K562 (cell line): ENCODE measurements around the gene PHTF1. TPM values are rescaled to one million over a fixed set of nuclear protein-coding genes. Genes with fewer than 3 reads are reported as not detected.

ENCODE experiments used
- BRD9 ChIP-seq: fragments of 450-650 bp; IDR thresholded peaks from 2 replicates; pipeline ENCODE4 v1.6.1; 2018; ENCODE audit warnings: low read depth; ENCODE audit not compliant: partially characterized antibody
- CBFA2T2 ChIP-seq: fragments of 450-650 bp; conservative IDR thresholded peaks from 2 replicates; pipeline ENCODE4 v1.6.1; 2017; ENCODE audit warnings: mild to moderate bottlenecking
- CCAR2 ChIP-seq: fragments of 200-400 bp; formaldehyde crosslinking; IDR thresholded peaks from 2 replicates; pipeline ENCODE4 v1.6.1; 2017; ENCODE audit warnings: mild to moderate bottlenecking, low read depth, low read length
- CEBPG ChIP-seq, 3 experiments: fragments of 200-800 bp in 1 of 3; sonication (Bioruptor generic) in 1 of 3; sonication (generic) in 1 of 3; formaldehyde crosslinking in 1 of 3; IDR thresholded peaks in 2 of 3; conservative IDR thresholded peaks in 1 of 3; 2 replicates each; pipeline versions ENCODE4 v1.6.1 to v1.8.0; 2016 to 2022; ENCODE audit warnings: missing compliant biosample characterization in 2 of 3, missing genetic modification characterization in 2 of 3, mild to moderate bottlenecking in 1 of 3, missing genetic modification reagents in 1 of 3
- CHD2 ChIP-seq: IDR thresholded peaks from 2 replicates; pipeline ENCODE4 v1.6.1; 2011; ENCODE audit warnings: low read depth, low read length
- E2F3 ChIP-seq: fragments of 250-450 bp; sonication (Bioruptor Pico); IDR thresholded peaks from 2 replicates; pipeline ENCODE4 v1.4.0; 2020; ENCODE audit warnings: mild to moderate bottlenecking
- HCFC1 ChIP-seq: IDR thresholded peaks from 2 replicates; pipeline ENCODE4 v1.6.1; 2012; ENCODE audit warnings: low read depth, low read length, improper control_type of control experiment
- HINFP ChIP-seq: fragments of 450-650 bp; conservative IDR thresholded peaks from 2 replicates; pipeline ENCODE4 v1.6.1; 2016; ENCODE audit warnings: missing genetic modification characterization, low read depth, mild to moderate bottlenecking, control low read depth, missing compliant biosample characterization
- HMG20A ChIP-seq: fragments of 450-650 bp; formaldehyde crosslinking; conservative IDR thresholded peaks from 2 replicates; pipeline ENCODE4 v1.4.0; 2020; ENCODE audit warnings: mild to moderate bottlenecking, mixed read lengths
- KDM1A ChIP-seq, 2 experiments: fragments of 450-650 bp; IDR thresholded peaks; 2 replicates each; pipeline ENCODE4 v1.6.1; 2016; ENCODE audit warnings: mild to moderate bottlenecking in 2 of 2
- NCOA4 ChIP-seq: fragments of 450-650 bp; IDR thresholded peaks from 2 replicates; pipeline ENCODE4 v1.6.1; 2018; ENCODE audit warnings: mild to moderate bottlenecking; ENCODE audit not compliant: partially characterized antibody
- NFRKB ChIP-seq: fragments of 450-650 bp; IDR thresholded peaks from 2 replicates; pipeline ENCODE4 v1.6.1; 2016; ENCODE audit warnings: low read depth
- RBM25 ChIP-seq: fragments of 200-400 bp; formaldehyde crosslinking; IDR thresholded peaks from 2 replicates; pipeline ENCODE4 v1.6.1; 2018; ENCODE audit warnings: low read length, low read depth, moderate library complexity; ENCODE audit not compliant: severe bottlenecking
- RNF219 ChIP-seq: fragments of 250-450 bp; sonication (Bioruptor Pico); IDR thresholded peaks from 2 replicates; pipeline ENCODE4 v1.5.0; 2022; ENCODE audit warnings: mild to moderate bottlenecking
- TBP ChIP-seq: optimal IDR thresholded peaks from 2 replicates; pipeline ENCODE3; 2011; ENCODE audit warnings: low read depth, low read length, improper control_type of control experiment
- ZNF217 ChIP-seq: sonication (generic); formaldehyde crosslinking; IDR thresholded peaks from 2 replicates; pipeline ENCODE4 v1.8.0; 2022; ENCODE audit warnings: mild to moderate bottlenecking, missing genetic modification reagents
- ZNF444 ChIP-seq: fragments of 250-450 bp; sonication (Bioruptor Pico); IDR thresholded peaks from 2 replicates; pipeline ENCODE4 v1.4.0; 2020; ENCODE audit warnings: mild to moderate bottlenecking, moderate library complexity
- polyA plus RNA-seq, 8 experiments: library from polyadenylated mRNA; depleted of rRNA in 4 of 8; stranded (reverse) in 5 of 8; unstranded in 3 of 8; fragments of >200 nt; fragmentation: Nextera tagmentation in 2 of 8; fragmentation: Illumina TruSeq in 1 of 8; extraction: Ambion mirVana in 2 of 8; extraction: Trizol in 1 of 8; gene quantifications; 2 replicates each; pipeline versions ENCODE4 v1.2.1 to v1.2.3, GENCODE V29; 2011 to 2014; ENCODE audit warnings: inconsistent platforms in 1 of 8, missing spikeins in 1 of 8
- total RNA-seq, 7 experiments: library from RNA; depleted of rRNA in 6 of 7; stranded (reverse); fragments of >200 nt in 6 of 7; fragmentation: Illumina TruSeq in 2 of 7; extraction: Trizol in 2 of 7; gene quantifications; 2 replicates each; pipeline versions ENCODE4 v1.2.1 to v1.2.3, GENCODE V29; 2011 to 2021; ENCODE audit warnings: low replicate concordance in 1 of 7
- TF ChIP-seq, protein P1 (sequence below): fragments of 450-650 bp; IDR thresholded peaks from 2 replicates; pipeline ENCODE4 v1.6.1; 2016; ENCODE audit warnings: low read depth, mild to moderate bottlenecking, moderate library complexity
- TF ChIP-seq, protein P2 (sequence below): fragments of 450-650 bp; IDR thresholded peaks from 2 replicates; pipeline ENCODE4 v1.6.1; 2018; ENCODE audit not compliant: partially characterized antibody

The PHTF1 gene
- total and polyA plus RNA-seq, 9 of the 15 experiments (the other 6 are each of a cell fraction or from before 2014, with no cell fraction given) = 8.4 to 36.2 (median 23.0) TPM

- TF ChIP-seq TBP (peak; percentile 88), BRD9 (peak; percentile 84), CHD2 (0 out of 2 replicates have a peak, but pooled peaks have one; percentile 15), ZNF217 (no peak), ZNF444 (CRISPR knock-in tag) (no peak), HMG20A (CRISPR knock-in tag) (no peak), RBM25 (no peak), CBFA2T2 (no peak), RNF219 (CRISPR knock-in tag) (no peak), CEBPG (CRISPR knock-in tag; IDR thresholded peaks at IDR 0.05) (peak; percentile 20; the same call in 1 of the 2 replicates), CEBPG (tag; conservative IDR thresholded peaks at IDR 0.05 in 1 of 2, IDR thresholded peaks at IDR 0.05 in 1 of 2) (no peak), NFRKB (peak; percentile 85; the same call in 1 of the 2 replicates), HCFC1 (peak; percentile 10; the same call in 1 of the 2 replicates), HINFP (tag) (no peak), KDM1A (IDR thresholded peaks at IDR 0.05) (no peak), NCOA4 (no peak), CCAR2 (no peak), E2F3 (CRISPR knock-in tag) (peak; percentile 84; the same call in 1 of the 2 replicates)
- TF ChIP-seq, protein P1, sequence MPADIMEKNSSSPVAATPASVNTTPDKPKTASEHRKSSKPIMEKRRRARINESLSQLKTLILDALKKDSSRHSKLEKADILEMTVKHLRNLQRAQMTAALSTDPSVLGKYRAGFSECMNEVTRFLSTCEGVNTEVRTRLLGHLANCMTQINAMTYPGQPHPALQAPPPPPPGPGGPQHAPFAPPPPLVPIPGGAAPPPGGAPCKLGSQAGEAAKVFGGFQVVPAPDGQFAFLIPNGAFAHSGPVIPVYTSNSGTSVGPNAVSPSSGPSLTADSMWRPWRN = no peak
- TF ChIP-seq, protein P2, sequence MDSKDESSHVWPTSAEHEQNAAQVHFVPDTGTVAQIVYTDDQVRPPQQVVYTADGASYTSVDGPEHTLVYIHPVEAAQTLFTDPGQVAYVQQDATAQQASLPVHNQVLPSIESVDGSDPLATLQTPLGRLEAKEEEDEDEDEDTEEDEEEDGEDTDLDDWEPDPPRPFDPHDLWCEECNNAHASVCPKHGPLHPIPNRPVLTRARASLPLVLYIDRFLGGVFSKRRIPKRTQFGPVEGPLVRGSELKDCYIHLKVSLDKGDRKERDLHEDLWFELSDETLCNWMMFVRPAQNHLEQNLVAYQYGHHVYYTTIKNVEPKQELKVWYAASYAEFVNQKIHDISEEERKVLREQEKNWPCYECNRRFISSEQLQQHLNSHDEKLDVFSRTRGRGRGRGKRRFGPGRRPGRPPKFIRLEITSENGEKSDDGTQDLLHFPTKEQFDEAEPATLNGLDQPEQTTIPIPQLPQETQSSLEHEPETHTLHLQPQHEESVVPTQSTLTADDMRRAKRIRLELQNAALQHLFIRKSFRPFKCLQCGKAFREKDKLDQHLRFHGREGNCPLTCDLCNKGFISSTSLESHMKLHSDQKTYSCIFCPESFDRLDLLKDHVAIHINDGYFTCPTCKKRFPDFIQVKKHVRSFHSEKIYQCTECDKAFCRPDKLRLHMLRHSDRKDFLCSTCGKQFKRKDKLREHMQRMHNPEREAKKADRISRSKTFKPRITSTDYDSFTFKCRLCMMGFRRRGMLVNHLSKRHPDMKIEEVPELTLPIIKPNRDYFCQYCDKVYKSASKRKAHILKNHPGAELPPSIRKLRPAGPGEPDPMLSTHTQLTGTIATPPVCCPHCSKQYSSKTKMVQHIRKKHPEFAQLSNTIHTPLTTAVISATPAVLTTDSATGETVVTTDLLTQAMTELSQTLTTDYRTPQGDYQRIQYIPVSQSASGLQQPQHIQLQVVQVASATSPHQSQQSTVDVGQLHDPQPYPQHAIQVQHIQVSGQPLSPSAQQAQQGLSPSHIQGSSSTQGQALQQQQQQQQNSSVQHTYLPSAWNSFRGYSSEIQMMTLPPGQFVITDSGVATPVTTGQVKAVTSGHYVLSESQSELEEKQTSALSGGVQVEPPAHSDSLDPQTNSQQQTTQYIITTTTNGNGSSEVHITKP = peak; percentile 86
Observed at GRCh38 chr1:113759333-113760101, at the start of gene PHTF1 (continued).
